Amniotic epithelial cell (primary cell): ENCODE results near the gene CDH23.

Experiments used
- DNase-seq: peaks from one replicate; pipeline ENCODE4 v3.0.0-alpha.2; 2010; ENCODE audit warnings: low read depth

The CDH23 gene

DNA sequence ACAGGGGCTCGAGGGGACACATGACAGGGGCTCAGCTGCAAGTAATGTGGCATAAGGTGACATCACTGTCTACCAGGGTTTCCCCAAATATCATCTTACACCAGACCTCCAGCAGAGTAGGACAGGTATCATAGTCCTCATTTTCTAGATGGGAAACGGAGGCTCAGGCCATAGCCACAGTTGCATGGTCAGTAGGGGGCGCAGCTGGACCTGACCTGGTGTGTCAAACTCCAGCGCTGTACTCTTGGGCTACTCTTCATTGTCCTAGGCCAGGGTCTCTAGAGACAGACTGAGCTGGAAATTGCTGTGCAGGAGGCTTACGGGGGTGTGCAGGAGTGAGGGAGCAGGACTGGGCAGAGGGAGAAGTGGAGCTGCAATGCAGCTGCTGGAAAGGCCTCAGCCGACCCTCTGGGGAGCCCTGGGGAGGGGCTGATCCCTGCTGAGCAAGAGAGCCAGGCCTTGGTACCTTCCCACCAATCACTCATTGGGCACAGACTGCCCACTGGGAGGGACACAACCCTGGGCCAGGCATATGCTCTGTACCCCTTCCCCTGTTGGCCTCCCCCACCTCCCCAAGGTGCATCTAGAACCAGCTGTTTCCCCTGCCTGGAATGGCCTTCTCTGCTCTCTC is 89.9 kb downstream of the CDH23 start:
- peak; percentile 41 for DNase-seq

GRCh38 chr10:71487726-71488125 is 91.0 kb downstream of the CDH23 start:
- DNase-seq: no peak

DNA sequence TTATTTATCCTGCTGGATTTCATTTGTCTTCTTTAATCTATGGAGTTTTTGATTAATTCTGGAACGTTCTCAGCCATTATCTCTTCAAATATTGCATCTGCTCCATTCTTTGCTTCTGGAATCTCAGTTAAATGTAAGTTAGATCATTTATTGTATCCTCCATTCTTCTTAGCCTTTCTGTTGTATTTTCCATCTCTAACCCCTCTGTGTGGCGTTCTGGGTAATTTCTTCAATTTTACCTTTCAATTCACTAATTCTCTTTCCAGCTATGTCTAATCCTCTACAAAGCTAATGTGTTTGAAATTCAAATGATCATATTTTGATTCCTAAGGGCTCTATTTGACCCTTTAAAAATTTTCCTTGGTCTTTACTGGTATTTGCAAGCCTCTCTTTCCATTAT is 92.4 kb downstream of the CDH23 start:
- no peak for DNase-seq

GRCh38 chr10:71492872-71493271 is 96.2 kb downstream of the CDH23 start:
- no peak for DNase-seq

DNA sequence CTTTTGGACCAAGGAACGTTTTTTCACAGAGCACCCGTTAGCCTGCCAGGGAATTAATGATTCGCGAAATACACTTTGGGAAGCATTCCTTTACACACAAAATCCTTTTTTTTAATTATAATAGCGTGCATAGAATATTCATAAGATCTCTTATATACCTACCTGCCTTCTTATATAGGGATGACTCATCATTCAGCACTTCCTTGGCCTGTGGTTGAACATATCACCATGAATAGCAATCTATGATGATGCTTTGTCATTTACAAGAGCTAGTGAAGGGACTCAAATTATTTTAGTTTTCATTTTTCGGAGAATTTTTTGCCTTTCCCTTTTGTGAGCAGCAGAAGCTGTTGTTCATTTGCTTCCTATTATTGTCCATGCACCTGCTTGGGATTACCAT is 97.0 kb downstream of the CDH23 start:
- DNase-seq: no peak

DNA sequence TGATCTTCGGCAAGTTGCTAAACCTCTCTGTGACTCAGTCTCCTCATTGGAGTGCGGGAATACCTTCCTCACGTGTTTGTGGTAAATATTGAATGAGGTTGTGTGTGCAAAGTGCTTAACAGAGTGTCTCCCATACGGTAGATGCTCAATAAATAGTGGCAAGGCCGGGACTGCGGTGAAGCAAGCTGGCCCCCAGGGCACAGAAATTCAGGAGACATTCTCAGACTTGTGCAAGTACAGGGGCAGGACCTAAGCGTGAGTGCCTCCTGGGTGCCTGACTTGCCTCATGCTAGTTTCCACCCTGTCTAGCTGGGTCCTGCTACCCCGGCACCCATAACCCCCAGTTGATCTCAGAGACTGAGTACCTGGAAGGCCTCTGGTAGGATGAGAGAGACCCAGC is 97.8 kb downstream of the CDH23 start:
- no peak for DNase-seq

DNA sequence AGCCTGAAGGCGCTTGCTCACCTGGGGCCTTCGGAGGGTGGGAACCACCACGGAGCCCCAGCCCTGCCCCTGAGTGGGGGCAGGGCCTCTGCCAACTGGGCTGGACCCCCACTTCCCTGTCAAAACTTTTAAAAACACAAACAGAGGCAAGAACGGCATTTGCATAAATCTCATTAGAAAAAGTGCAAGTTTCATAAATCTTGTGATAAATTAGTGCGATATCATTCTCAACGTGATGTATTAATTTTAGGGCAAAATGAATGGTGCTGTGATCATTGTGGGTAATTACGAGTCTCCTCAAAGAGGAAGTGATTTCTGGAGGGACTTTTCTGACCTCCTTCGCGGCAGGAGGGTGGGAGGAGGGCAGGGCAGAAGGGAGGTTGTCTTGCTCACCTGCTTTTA is 98.3 kb downstream of the CDH23 start:
- DNase-seq: no peak

DNA sequence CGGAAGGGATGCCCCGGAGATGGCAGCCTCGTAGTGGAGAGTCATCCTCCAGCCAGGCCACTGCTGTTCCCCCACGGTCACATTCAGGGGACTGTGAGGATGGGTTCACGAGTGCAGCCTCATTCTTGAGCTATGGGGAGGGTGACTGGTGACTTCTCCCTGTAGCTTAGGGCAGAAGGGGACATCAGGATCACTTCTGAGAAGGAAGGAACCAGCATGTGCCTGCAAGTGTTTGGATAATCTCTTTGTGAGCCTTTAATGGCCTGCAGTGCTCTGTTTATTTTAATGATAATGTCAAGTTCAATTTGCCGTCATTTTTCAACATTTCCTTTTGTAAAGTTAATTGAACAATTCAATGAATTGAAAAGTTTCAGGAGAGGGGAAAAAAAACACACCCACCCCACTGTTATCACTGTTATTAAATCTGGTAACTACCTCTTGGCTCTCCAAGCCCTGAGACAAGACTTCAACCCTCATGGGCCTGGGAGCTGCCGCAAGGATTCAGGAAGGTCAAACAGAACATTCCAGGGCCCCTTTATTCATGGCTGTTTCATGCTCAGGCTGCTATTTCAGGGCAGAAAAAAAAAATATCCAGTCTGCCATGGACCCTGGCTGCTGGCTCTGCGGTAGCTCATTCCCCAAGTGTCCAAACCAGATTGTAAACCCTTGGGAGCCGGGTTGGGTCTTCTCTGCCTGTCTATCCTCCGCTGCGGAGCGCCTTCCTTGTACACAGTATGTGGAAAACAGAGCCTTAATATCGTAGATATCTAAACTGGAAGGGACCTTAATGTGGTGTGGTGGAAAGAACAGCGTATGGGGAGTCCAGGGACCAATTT is 100.4 kb downstream of the CDH23 start:
- DNase-seq: no peak

DNA sequence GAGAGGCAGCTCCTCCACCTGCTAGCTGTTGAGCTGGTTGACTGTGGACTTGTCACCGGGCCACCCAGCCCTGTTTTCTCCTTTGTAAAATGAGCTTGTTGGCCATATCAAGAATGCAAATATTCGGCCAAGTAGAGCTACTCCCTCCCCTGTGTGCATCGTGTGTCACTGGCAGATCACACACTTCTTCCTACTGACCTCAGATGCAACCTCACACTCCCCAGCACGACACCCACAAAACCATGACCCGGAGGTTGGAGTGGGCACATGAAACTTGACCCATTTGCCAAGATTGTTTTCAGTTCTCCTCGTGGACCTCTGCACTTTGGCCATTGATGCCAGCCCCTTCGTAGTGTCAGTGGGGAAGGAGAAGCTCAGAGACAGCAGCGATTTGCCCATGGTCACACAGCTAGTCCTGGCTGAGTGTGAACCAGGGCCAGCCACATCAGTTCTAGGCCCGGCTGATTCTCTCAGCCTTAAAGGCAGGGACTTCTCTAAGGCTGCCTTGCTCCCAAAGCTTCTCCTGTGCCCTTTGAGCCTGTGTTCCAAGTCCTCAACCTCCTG is 101.1 kb downstream of the CDH23 start:
- no peak for DNase-seq

- DNase-seq: no peak
Measured at GRCh38 chr10:71501402-71501801, 104.7 kb downstream of the CDH23 start.

- no peak for DNase-seq
Measured at GRCh38 chr10:71502190-71502589, 105.5 kb downstream of the CDH23 start.

GRCh38 chr10:71502851-71503250 is 106.1 kb downstream of the CDH23 start:
- DNase-seq: no peak

DNA sequence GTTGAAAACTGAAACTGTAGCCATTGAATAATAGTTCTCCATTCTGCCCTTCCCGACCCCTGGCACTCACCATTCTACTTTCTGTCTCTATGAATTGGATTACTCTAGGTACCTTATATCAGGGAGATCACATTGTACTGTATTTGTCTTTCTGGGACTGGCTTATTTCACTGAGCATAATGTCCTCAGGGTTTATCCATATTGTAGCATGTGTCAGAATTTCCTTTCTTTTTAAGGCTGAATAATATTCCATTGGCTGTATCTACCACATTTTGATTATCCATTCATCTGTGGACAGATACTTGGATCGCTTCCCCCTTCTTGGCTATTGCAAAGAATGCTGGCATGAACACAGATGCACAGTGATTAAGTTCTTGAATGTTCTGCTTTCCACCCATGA is 107.4 kb downstream of the CDH23 start:
- no peak for DNase-seq

GRCh38 chr10:71504570-71504969 is 107.8 kb downstream of the CDH23 start:
- DNase-seq: no peak

DNA sequence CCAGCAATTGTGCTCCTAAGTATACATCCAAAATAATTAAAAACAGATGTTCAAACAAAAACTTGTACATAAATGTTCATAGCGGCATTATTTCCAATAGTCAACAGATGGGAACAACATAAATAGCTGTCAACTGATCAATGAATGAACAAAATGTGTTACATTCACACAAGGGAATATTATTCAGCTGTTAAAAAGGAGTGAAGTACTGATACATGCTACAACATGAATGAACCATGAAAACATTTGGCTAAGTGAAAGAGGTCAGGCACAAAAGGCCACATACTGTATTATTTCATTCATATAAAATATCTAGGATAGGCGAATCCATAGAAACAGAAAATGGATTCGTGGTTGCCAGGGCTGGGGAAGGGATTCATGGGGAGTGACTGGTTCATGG is 109.1 kb downstream of the CDH23 start:
- DNase-seq: no peak

DNA sequence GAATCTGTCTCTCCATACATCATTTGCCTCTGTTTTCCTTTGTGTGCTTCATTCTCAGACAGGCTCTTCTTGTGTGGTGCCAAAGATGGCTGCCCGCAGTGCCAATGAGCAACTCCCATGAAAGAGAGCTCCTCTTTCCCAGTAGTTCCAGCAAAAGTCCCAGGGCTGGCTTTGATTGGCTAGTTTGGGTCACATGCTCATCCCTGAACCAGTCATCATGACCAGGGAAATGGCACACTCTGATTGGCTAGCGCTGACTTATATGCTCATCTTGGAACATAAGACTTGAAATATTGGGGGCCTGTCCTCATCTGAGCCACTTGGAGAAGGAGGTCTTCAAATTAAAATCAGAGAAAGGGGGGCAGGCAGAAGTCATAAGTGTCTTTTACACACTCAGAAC is 112.7 kb downstream of the CDH23 start:
- DNase-seq: no peak

DNA sequence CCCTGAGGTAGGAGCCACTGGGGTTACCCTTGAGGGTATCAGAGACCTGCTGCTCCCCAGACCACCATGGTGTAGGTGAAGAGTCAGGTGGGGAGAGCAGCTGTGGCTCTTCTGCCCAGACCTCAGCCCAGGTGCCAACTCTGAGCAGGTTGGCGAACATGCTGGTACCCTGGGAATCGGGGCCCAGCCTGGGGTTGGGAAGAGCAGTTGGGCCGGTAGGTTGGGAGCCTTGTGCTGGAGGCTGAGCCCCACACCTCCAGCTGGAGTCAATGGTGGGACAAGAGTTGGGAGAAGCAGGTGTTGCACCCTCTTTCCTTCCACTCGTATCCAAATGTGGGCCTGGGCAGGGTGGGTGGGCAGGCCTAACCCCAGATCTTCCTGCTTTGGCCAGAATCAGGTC is 114.5 kb downstream of the CDH23 start:
- no peak for DNase-seq

DNA sequence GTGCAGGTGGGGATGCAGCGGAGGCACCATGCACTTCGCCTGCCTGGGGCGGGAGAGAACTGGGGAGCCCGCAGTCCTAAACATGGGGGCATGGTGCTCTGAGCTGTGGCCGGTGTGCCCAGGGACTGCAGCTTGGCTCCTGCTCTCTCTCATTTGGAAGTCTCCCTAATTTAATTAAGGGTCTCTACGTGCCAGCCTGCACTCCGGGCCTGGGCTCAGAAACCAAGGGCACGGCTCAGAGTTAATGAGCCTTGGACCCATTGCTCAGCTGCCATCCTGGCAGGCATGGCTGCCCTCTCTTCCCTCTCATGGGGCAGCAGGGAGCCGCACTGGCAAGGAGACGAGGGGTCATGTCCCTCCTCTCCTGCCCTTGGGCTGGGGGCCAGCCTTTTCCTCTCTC is 115.6 kb downstream of the CDH23 start:
- DNase-seq: no peak

DNA sequence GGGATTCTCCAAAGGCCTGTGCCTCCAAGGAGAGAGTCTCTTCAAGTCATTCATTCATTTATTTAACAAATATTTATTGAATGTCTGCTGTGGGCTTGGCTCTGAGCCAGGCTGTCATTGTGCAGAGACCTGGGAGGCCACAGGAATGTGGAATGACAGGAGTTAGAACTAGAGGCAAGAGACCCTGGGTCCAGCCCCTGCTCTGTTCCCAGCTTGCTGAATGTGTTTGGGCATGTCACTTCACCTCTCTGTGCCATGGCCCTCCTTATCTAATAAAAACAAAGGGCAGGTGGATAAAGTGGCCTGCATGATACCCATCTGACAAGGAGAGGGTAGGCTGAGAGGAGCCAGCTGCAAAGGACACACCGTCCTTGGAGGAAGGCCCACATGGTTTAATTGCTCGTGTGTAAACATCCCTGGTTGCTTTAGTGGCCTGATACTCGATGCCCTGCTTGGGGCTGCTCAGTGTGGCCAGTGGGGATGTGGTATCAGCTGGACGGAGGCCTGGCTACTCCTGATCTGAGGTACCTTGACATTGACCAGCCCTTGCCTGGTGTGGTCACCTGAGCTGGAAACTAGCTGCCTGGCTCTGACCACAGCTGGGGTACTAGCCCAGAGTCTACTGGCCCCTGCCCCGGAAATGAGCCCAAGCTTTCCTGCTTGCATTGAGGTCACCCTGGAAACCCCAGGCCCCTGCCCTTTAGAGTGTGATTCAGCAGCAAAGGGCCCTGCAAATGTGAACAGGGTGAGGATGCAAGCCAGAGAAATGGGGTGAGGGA is 116.2 kb downstream of the CDH23 start:
- DNase-seq: no peak

GRCh38 chr10:71513540-71513853 is 116.8 kb downstream of the CDH23 start:
- DNase-seq: no peak

DNA sequence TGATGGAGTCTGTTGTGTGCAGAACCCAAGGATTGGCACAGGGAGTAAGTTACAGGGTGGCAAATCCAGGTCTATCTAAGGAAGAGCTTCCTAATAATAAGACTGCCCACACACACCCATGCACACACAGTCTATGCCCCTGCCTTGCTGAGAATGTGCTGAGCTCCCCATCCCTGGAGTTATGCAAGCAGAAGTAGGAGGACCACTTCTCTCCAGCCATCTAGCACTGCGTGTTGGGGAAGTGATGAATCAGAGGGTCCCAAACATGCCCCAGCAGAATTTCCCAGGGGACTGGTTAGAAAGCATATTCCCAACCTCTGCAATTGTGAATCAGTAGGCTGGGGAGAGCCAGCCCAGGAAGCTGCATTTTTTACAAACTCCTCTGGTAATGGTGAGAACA is 117.2 kb downstream of the CDH23 start:
- no peak for DNase-seq

DNA sequence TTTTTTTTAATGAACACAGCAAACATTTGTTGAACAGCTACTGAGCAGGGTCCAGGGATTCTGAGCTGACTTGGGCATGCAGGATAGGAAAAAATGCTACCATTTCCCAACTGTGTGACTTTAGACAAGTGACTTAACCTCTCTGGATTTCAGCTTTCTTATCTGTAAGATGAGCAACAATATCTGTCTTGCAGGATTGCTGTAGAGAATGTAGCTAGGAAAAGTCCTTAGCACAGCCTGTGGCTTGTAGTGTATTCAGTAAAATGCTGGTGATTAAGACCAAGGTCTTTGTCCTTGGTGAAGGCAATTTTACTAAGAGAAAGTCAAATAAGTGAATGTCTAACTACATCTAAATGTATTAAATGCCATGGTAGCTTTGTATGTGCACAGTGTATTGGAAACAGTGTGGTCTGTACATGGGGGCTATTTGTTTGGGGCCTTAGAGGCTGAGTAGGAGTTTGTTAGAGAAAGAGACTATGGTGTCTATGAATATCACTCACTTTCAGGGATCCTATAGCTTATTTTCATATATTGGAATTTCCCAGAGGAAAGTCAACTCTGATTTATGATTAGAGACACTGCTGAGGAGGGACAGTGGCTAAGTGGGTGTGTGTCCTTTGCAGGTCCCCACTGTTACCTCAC is 118.9 kb downstream of the CDH23 start:
- peak; percentile 16 for DNase-seq
